Forelimb muscle (tissue), 1 donor: Measurements from ENCODE around the gene PDLIM5. TPM values are rescaled to one million over a fixed set of nuclear protein-coding genes. Genes with fewer than 3 reads are reported as not detected.

Experiments used
- DNase-seq: peaks from one replicate; pipeline ENCODE4 v3.0.0-alpha.2; 2013; ENCODE audit warnings: low read depth
- polyA plus RNA-seq: library from polyadenylated mRNA; unstranded; fragments of 120-200 nt; gene quantifications from one replicate; pipeline ENCODE4 v1.2.1, GENCODE V29; 2013; ENCODE audit not compliant: insufficient read length

Gene PDLIM5
- polyA plus RNA-seq, 1 donor = 303 TPM

DNA sequence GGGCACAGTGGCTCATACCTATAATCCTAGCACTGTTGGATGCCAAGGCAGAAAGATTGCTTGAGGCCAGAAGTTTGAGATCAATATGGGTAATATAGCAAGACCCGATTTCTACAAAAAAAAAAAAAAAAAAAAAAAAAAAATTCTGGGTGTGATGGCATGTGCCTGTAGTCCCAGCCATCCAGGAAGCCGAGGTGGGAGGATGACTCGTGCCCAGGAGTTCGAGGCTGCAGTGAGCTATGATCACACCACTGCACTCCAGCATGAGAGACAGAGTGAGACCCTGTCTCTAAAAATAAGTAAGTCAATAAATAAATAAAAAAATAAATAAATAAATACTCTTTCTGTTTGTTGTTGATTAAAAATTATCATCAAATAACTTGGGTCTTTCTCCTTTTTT, 243.6 kb downstream of the PDLIM5 start:
- DNase-seq = no peak

DNA sequence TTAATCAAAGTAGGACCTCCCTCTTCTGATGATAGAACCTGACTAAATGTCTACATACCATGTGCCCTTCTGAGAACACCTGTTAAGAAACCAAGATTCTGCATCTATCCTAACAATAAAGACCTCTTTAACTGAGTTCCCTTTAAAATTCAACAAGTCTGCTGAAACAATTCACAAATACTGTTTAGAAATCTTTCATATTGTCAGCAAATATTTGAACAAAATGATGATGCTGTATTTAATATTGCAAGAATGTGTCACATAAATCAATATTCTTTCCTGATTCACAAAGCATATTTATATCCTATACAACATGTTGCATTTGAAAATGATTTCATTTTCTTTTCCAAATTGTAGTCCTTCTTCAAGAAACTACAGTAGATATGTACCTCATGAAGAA, 246.4 kb downstream of the PDLIM5 start:
- DNase-seq = no peak

DNA sequence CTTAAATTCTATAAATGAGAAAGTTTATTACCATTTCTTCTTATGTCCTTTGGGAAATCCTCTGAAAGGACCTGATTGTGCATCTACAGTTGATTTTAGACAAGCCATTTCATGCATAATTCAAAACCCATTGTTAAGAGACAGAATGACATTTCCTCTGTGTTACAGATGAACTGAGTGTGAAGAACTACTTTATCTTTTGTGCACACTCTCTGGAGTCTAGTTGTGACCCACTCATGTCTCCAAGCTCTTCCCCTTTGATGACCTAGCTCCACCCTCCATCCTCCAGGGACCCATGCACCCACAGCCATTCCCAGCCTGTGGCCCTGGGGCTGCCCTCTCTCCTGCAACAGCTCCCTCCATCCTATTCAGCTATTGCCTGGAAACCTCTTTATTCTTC, 248.6 kb downstream of the PDLIM5 start:
- no peak for DNase-seq

DNA sequence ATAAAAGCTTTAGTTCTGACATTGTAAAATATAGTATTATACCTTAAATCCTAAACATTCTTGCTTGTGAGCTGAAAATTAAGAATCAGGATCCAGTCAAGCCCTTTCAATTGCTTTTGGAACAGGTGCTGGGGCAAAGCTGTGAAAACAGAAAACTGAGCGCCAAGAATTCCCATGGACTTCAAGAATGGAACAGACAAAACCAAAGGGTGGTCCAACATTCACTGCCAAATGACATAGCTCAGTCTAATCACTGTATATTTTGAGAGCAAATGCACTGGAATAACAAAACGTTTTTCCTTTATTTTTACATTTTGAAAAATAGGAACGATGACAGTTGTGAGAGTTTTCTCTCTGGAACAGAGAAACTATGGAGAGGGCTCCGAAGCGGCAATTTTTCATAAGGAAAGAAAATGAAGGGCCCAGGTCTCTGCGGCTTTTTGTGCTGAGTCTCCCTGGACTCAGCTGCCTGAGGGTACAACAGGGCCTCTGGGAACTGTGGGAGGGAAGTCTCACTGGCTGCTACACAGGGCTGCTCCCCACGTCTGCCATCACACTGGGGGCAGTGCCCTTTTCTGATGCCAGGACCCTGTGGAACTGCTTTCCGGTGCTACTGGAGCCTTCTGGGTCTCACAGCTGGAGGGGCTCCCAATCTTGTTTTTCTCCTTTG, 250.0 kb downstream of the PDLIM5 start:
- no peak for DNase-seq

DNA sequence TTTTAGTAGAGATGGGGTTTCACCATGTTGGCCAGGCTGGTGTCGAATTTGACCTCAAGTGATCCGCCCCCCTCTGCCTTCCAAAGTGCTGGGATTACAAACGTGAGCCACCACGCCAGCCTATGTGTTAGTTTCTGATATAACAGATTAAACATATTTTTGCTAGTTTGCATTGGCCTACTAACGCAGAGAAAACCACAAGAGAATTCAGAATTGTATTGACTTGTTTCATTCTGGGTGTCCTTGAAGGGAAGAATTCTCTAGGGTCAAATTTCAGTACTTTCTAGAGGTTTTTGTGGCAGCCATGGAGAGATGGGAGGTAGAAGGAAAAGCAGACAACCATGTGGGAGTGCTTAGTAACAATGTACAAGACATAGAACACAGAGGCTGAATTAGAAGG, 259.9 kb downstream of the PDLIM5 start:
- DNase-seq = no peak

DNA sequence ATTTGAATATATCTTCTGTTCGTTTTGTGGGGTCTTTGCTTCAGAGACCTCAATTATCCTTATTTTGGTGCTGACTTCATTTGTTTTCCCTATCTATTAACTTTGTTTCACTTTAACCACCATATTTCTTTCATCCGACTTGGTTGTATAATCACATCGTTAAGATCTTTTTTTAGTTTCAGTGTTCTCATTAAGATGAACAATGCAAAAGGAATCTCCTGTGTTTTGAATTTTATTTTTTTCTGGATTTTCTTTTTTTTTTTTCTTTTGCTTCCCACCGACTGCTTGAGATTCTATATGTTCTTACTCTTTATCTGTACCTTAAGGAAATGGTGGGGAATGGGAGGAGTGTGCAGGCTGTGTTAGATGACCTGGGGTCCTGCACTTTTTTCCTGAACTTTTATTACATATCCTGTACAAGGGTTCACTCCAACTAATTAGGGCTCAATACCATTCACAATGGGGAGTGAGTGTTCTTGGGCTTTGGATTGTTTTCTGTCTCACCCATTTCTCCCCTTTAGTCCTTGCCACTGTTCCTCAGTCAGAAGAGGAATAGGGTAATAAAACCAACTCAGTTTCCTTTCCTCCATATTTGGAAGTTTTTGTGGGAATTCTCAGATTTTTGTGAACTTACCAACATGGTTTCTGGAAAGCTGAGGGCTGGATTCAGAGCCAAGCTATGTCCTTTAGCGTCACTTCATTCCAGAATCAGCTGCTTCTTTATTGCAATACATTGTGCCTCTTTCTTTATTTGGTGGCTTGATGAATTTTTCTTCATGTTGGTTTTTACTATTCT, 262.8 kb downstream of the PDLIM5 start:
- DNase-seq = no peak

DNA sequence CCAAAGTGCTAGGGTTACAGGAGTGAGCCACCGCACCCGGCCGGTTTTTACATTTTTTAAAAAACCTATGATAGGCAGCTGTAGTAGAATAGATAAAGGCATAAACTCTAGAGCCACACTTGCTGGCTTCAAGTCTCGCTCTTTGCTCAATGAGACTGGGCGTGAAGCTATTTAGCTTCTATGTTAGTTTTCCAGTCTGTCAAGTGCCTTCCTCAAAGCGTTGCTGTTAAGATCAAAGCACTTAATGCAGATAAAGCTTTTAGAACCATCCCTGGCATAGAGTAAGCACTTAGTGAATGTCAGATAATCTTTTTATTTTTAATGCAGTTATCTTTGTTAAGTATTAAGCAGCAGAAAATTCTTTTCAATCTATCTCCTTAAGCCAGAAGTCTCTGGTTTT, 264.0 kb downstream of the PDLIM5 start:
- no peak for DNase-seq

Other genes with a start within 250 kb of the PDLIM5 start
- gene SMARCAD1, start 244.1 kb upstream of the PDLIM5 start, polyA plus RNA-seq = 31.2 TPM
- 5.5 TPM for gene HPGDS, start 109.1 kb upstream of the PDLIM5 start, polyA plus RNA-seq